ENCODE results near the gene ATG9A.
A peak's percentile ranks its signal among the peaks of the same experiment; 100 is the strongest.

Gene ATG9A

GRCh38 chr2:219200502-219201326 is 28.7 kb downstream of the ATG9A start (continued):
- TF ChIP-seq, protein P1, sequence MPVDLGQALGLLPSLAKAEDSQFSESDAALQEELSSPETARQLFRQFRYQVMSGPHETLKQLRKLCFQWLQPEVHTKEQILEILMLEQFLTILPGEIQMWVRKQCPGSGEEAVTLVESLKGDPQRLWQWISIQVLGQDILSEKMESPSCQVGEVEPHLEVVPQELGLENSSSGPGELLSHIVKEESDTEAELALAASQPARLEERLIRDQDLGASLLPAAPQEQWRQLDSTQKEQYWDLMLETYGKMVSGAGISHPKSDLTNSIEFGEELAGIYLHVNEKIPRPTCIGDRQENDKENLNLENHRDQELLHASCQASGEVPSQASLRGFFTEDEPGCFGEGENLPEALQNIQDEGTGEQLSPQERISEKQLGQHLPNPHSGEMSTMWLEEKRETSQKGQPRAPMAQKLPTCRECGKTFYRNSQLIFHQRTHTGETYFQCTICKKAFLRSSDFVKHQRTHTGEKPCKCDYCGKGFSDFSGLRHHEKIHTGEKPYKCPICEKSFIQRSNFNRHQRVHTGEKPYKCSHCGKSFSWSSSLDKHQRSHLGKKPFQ (tag by site-specific recombination; IDR thresholded peaks at IDR 0.05): peak; percentile 62
- TF ChIP-seq ZBTB44 (tag by site-specific recombination; IDR thresholded peaks at IDR 0.05) (peak; percentile 45; the same call in 1 of the 2 replicates), ZNF843 (tag by site-specific recombination; IDR thresholded peaks at IDR 0.05) (0 out of 2 replicates have a peak, but pooled peaks have one; percentile 44), ZNF660 (tag by site-specific recombination; IDR thresholded peaks at IDR 0.05) (0 out of 2 replicates have a peak, but pooled peaks have one; percentile 63), ZNF501 (tag by site-specific recombination; IDR thresholded peaks at IDR 0.05) (peak; percentile 81; the same call in 1 of the 2 replicates), ZNF558 (tag by site-specific recombination; IDR thresholded peaks at IDR 0.05) (peak; percentile 53; the same call in 1 of the 2 replicates), ZSCAN30 (tag by site-specific recombination; IDR thresholded peaks at IDR 0.05) (peak; percentile 83), BCL11B (tag by site-specific recombination; IDR thresholded peaks at IDR 0.05; ENCODE audit: low read depth) (peak; percentile 42; the same call in 1 of the 2 replicates), ZNF2 (tag by site-specific recombination; IDR thresholded peaks at IDR 0.05) (peak; percentile 50; the same call in 1 of the 2 replicates), MZF1 (tag by site-specific recombination; IDR thresholded peaks at IDR 0.05; ENCODE audit: borderline replicate concordance) (0 out of 2 replicates have a peak, but pooled peaks have one; percentile 46)

- Histone ChIP-seq H3K27ac (ENCODE audit: extremely low read depth, low read depth, low read length) (no peak overlapping the region), H3K4me1 (ENCODE audit: control insufficient read depth, insufficient read depth, low read length) (no peaks in the 10 kb centered on the region; the same call in 1 of the 2 replicates), H3K4me3 (ENCODE audit: low read depth, low read length) (no peak overlapping the region), H3K9me3 (ENCODE audit: control insufficient read depth, insufficient read depth, low read depth, low read length) (no peaks in the 10 kb centered on the region), H3K36me3 (ENCODE audit: control insufficient read depth in 2 of 2, insufficient read depth in 1 of 2, low read length in 2 of 2) (no peaks in the 10 kb centered on the region)
- POLR2A ChIA-PET: interaction anchor here (1.3 kb wide), 1 partner anchor 23 kb away, joined by 4 read pairs; the partner anchor contains the start of gene CNPPD1
- TF ChIP-seq ZBTB17 (tag by site-specific recombination; IDR thresholded peaks at IDR 0.05) (peak; percentile 24; the same call in 1 of the 2 replicates), ZNF501 (tag by site-specific recombination; IDR thresholded peaks at IDR 0.05) (no peak), PRDM10 (tag by site-specific recombination; IDR thresholded peaks at IDR 0.05) (no peak)
- CTCF ChIA-PET: interaction anchor here (0.6 to 0.7 kb wide), 2 partner anchors 95 to 669 kb away, joined by 3 read pairs; no protein-coding TSS in a partner anchor
Measured at GRCh38 chr2:219199470-219200211, 29.8 kb downstream of the ATG9A start.

DNA sequence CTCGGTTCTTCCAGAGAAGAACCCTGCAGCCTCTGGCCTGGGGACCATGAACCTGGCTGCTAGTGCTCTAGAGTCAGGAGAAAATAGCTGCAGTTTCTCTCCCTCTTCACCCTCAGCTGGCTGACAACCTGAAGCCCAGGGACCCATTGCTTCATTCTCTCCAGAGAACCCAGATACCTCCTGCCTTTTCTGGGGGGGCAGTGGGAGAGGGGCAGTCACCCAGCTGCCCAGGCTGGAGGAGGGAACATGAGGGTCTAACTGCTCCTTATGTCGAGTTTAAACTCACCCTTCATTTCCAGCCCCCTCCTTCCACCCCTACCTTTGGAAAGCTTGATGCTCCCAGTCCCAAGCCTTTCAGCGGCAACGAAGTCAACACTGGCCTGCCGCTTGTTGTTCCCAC is 30.5 kb downstream of the ATG9A start:
- Histone ChIP-seq H3K9me3 (ENCODE audit: control insufficient read depth, insufficient read depth, low read depth, low read length) (no peaks in the 10 kb centered on the region), H3K27ac (ENCODE audit: extremely low read depth, low read depth, low read length) (no peak overlapping the region), H3K4me3 (ENCODE audit: low read depth, low read length) (no peak overlapping the region), H3K36me3 (ENCODE audit: control insufficient read depth in 2 of 2, insufficient read depth in 1 of 2, low read length in 2 of 2) (no peaks in the 10 kb centered on the region), H3K4me1 (ENCODE audit: control insufficient read depth, insufficient read depth, low read length) (no peaks in the 10 kb centered on the region; the same call in 1 of the 2 replicates)
- POLR2A ChIA-PET: no interaction called here
- TF ChIP-seq KLF8 (tag by site-specific recombination; IDR thresholded peaks at IDR 0.05): no peak
- TF ChIP-seq ZNF324 (tag by site-specific recombination; IDR thresholded peaks at IDR 0.05): no peak
- CTCF ChIA-PET: interaction anchor here (0.6 kb wide), 1 partner anchor 669 kb away, joined by 3 read pairs; no protein-coding TSS in a partner anchor

Data from HEK293 (cell line).